AG08396 (cell line): ENCODE data around the gene GASK1B.

Experiments used
- DNase-seq: peaks from one replicate; pipeline ENCODE4 v3.0.0; 2012; ENCODE audit warnings: low spot score, mixed read lengths

GASK1B gene

DNA sequence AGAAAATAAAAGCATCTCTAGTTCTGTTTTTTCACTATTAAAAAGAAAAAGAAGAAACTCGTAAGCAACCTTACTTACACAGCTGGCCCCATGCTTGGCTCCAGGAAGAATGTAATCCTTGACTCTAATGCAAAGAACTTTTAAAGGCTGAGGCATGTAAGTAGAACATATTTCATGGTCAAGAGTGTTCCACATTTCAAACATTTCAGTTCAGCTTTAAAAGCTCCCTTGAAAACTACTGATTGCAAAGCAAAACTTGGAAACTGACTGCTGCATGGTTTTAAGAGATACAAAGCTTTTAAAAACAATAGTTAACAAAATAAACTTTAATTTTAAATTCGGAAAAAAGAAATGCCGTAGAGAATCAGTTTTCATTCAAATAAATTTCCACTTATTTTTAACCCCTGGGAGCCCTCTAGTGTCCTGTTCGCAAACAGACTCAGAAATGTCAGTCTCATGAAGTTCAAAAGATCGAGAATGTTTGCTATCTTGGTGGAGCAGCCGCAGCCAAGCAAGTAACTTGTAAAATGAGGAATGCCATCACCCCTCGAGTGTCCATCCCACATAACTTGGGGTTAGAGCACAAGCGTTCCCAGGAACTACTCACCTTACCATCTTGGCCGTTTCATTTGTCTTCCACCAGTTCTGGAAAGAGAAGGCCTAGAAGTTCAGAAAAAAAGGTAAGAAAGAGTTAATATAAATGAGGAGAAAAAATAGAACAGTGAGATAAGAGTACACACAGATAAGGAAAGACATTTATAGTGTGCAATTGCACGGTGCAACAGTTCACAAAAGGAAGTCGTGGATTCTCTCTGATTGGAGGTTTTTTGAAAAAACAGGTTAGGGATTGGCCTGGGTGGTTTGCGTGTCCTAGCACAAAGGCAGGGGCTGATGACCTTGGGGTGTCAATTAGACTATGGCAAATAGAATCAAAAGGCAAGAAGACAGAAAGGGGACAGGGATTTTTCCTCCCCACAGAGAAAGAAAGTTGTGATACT, at the start of gene GASK1B:
TSS of gene GASK1B (minus strand) at position 765 of the 998 bp plus-strand sequence. CDS start 1,650 bp downstream, outside the sequence.
- peak; percentile 50 for DNase-seq

DNA sequence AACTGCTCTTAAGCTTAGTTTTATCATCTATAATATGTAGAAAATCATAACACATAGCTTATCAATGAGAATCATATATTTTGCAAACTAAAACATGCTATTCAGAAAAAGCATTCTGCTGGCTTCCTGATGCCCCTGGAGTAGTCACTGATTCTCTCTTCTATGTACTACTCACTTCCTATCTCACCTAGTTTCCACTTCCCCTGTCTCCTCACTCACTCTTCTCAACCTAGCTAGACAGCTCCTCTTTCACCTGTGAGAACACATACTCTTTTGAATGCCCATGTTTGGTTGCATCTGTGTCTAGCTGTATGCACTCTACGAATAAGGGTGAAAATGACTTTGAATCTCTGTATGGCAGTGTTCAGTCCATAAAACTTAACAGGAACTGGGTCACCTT, 46.8 kb upstream of the GASK1B start:
- DNase-seq: no peak

DNA sequence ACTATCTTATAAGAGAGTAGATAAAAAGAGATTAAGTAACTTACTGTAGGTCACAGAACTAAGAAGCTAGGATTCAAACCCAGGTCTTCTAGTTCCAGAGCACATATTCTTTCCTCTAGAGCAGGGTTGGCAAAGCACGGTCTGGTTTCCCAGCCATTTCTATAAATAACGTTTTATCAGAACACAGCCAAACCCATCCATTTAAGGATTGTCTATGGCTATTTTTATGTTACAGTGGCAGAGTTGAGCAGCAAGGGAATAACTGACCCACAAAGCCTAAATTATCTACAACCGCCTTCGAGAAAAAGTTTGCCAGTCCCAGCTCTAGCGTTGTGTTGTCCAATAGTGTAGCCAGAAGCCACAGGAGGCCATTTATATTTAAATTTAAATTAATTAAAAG, 44.9 kb upstream of the GASK1B start:
- DNase-seq: no peak

DNA sequence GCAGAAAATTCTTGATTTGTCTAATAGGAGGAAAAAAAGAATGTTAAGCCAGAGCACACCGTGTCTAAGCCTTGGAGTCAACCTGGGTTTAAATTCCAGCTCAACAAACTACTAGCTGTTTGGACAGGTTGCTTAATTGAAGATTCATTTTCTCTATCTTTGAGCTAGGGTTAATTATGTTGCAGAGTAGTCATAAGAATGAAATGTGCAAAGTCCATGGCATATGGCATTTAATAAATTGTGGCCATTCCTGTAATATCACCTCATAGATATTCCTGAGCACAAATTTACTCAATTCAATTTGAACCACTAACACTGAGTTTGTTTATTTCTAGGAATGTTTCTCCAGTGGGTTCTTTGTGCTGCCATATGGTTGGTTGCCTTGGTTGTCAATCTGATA, 42.0 kb upstream of the GASK1B start:
- no peak for DNase-seq

GRCh38 chr4:158213466-158213865, 40.6 kb upstream of the GASK1B start:
- no peak for DNase-seq

- no peak for DNase-seq
Observed at GRCh38 chr4:158211222-158211621, 38.4 kb upstream of the GASK1B start.

DNA sequence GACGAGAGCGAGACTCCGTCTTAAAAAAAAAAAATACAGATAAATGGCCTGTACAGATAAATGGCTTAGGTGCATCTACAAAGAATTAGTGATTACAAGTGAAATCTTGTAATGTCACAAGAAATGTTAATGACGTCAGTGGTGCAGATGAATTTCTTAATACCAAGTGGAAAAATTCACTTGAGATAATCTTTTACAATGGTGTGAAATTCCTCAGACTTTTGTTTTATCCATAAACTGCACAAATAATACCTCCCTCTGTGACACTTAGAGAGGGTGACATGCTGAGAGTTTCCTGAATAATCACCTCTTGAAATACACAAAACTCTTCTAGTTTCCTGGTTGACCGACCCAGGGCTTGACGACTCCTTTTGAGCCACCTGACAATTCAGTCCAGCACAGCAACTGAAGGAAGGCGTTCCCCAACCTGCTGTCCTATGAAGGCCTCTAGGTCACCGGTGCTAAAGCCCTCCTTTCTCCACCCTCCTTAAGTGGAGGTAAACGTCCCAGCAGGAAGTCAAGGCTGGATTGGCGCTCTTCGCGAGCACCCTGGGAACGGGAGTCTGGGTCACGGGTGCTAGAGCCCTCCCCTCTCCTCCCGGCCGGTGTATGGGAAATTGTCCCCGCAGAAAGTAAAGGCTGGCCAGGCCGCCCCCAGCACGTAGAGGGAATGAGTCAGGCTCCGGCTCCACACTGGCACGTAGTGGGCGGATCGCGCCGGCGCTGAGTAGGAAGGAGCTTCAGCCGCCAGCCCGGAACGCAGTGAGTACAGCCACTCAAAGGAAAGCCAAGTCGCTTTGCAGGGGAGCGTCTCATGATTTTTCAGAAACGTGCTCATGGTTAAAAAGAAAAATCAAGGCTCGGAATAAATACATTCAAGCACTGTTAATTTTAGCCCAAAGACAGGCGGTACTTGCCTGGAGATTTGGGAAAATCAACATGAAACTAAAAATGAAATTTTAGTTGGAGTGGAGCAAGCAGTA, 37.3 kb upstream of the GASK1B start, which contains the start of gene TMEM144:
TSS of gene TMEM144 (plus strand) at position 662 of the 983 bp plus-strand sequence. CDS start 2,182 bp downstream, outside the sequence.
- peak; percentile 84 for DNase-seq

GRCh38 chr4:158208963-158209640, 36.3 kb upstream of the GASK1B start:
- no peak for DNase-seq

- no peak for DNase-seq
Observed at GRCh38 chr4:158203929-158204328, 31.1 kb upstream of the GASK1B start.

DNA sequence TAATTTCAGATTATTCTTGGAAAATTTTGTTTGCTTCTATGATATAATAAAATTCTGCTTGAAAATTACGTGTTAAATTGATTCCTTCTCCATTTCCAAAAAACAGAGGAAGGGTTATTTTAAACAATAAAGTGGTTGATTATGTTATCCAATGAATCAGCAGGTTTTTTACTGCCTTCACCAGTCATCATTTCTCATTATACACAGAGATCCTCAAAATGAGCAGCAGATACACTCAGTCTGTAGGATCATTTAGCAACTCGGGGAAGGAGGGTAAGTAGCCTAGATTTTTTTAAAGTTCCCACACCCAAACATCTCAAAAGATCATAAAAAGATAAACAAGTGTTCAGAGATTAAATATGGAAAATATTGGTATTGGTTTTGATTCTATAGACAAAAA, 30.6 kb upstream of the GASK1B start:
- DNase-seq: no peak

- no peak for DNase-seq
Observed at GRCh38 chr4:158202481-158202880, 29.7 kb upstream of the GASK1B start.

- DNase-seq: no peak
Observed at GRCh38 chr4:158201876-158202275, 29.1 kb upstream of the GASK1B start.

DNA sequence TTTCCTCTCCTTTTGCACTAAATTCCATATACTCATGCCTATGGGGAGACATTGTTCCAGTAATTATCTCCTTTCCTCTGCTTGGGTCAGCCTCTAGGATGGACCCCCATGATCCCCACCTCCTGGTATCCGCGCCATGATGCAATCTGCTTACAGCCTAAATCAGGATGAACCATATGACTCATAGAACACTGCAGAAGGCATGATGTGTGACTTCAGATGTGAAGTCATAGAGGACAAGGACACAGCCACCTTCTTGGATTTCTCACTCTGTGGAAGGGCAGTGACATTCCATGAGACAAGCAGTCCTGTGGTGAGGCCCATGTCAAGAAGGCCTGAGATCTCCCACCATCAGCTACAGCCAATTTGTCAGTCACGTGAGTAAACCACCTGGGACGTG, 28.5 kb upstream of the GASK1B start:
- DNase-seq: no peak

DNA sequence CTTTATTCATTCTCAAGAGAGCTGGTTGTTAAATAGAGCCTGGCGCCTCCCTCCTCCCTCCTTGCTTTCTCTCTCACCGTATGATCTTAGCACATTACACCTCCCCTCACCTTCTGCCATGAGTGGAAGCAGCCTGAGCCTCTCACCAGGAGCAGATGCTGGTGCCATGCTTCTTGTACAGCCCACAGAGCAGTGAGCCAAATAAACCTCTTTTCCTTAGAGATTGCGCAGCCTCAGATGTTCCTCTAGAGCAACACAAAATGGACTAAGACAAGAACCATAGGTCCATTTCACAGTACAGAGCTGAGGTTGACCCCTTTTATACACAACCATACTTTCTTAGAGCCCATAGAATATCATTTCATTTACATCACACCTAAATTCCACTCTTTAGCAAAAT, 27.4 kb upstream of the GASK1B start:
- no peak for DNase-seq

DNA sequence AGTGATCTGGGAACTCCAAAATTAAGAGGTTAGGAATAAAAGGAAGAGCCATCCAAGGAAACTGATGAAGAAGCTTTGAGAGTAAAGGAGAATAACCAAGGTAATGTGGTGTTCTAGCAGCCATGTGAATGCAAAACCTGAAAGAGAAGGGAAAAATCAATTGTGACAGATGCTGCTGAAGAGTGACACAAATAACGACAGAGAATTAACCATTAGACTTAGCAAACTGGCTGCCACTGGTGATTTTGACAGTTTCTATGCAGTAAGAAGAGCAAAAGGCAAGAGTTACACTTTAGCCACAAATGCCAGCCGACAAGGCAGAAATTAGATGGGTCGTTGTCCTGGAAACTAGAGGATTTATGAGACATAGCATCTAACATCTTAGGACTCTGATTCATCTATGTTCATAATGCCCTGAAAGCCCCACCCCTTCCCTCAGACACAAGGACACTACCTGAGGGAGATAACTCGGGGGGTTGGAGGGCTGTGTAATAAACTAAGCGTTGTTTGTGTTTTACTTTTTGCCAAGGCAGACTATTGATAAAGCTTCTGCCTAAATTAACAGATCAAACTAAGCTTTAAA, 24.5 kb upstream of the GASK1B start:
- DNase-seq: no peak

- no peak for DNase-seq
Observed at GRCh38 chr4:158195297-158195696, 22.5 kb upstream of the GASK1B start.

- peak; percentile 24 for DNase-seq
Observed at GRCh38 chr4:158193171-158193749, 20.4 kb upstream of the GASK1B start.

GRCh38 chr4:158192439-158193158, 19.8 kb upstream of the GASK1B start:
- no peak for DNase-seq

DNA sequence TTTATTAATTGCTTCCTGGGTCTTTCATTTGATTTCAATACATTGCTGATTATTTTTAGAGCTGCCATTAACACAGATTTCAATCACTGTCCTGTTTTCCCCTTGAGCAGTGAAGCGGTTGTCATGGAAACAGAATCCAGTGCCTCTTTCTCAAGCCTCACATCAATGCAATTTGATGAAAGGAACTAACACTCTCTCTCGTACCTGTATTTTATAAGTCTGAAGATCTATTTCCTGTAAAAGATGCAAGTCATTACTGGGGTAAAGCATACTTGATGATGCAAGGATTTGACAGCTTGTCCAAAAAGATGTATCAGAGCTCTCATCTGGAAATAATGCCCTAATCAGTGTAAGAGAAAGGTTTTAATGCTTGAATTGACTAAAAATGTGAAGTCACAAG, 17.9 kb upstream of the GASK1B start:
- DNase-seq: no peak

DNA sequence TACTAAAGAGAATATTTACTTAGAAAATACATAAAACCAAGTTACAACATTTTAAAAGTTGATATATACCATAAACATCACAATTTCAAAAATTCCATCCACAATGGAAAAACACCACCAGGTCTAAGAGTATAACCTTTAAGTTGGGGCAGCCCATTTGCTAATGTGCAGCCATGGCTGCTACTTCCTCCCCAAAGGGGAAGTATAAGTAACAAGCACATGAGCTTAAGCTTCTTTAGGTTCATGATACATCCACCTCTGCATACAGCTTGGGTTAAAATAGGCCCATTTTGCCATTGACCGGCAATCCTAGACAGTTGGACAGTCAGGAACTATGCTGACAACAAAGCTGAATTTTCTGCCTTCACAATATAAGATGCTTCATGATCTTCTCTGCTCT, 16.6 kb upstream of the GASK1B start:
- no peak for DNase-seq
